ENCODE data around the gene KCNE4. TPM values are rescaled to one million over a fixed set of nuclear protein-coding genes. Genes with fewer than 3 reads are reported as not detected.

Gene KCNE4
- total RNA-seq, 1 donor from 2014 or later: not detected

- no peak for DNase-seq (ENCODE audit: low read depth)
- no peak overlapping the region for H3K4me3 ChIP-seq (ENCODE audit: low read depth, low read length)
- TF ChIP-seq CTCF (conservative IDR thresholded peaks at IDR 0.05; ENCODE audit: low read depth, low read length): no peak
Observed at GRCh38 chr2:223056701-223057418, 4.9 kb downstream of the KCNE4 start.

- no peak for DNase-seq (ENCODE audit: low read depth)
- no peak overlapping the region for H3K4me3 ChIP-seq (ENCODE audit: low read depth, low read length)
- TF ChIP-seq CTCF (conservative IDR thresholded peaks at IDR 0.05; ENCODE audit: low read depth, low read length): no peak
Observed at GRCh38 chr2:223057569-223057968, 5.6 kb downstream of the KCNE4 start.

- H3K4me3 ChIP-seq (ENCODE audit: low read depth, low read length): no peak overlapping the region
- DNase-seq (ENCODE audit: low read depth): no peak
- no peak for TF ChIP-seq CTCF (conservative IDR thresholded peaks at IDR 0.05; ENCODE audit: low read depth, low read length)
Observed at GRCh38 chr2:223058952-223059716, 7.1 kb downstream of the KCNE4 start.

GRCh38 chr2:223060201-223060825 is 8.3 kb downstream of the KCNE4 start:
- no peak for DNase-seq (ENCODE audit: low read depth)
- no peak for TF ChIP-seq CTCF (conservative IDR thresholded peaks at IDR 0.05; ENCODE audit: low read depth, low read length)
- no peak overlapping the region for H3K4me3 ChIP-seq (ENCODE audit: low read depth, low read length)

GRCh38 chr2:223062396-223062795 is 10.4 kb downstream of the KCNE4 start:
- no peak for TF ChIP-seq CTCF (conservative IDR thresholded peaks at IDR 0.05; ENCODE audit: low read depth, low read length)
- no peak for DNase-seq (ENCODE audit: low read depth)
- no peak overlapping the region for H3K4me3 ChIP-seq (ENCODE audit: low read depth, low read length)

- no peak overlapping the region for H3K4me3 ChIP-seq (ENCODE audit: low read depth, low read length)
- no peak for TF ChIP-seq CTCF (conservative IDR thresholded peaks at IDR 0.05; ENCODE audit: low read depth, low read length)
- no peak for DNase-seq (ENCODE audit: low read depth)
Observed at GRCh38 chr2:223065107-223065506, 13.1 kb downstream of the KCNE4 start.

Measured in epithelial cell of proximal tubule (primary cell).